ENCODE measurements around the gene PLEKHO2.

Gene PLEKHO2

GRCh38 chr15:64858021-64858575 is 16.4 kb downstream of the PLEKHO2 start:
- DNase-seq, result no peak

GRCh38 chr15:64859226-64859625 is 17.5 kb downstream of the PLEKHO2 start:
- no peak for DNase-seq

- no peak for DNase-seq
These were observed 19.6 kb downstream of the PLEKHO2 start for GRCh38 chr15:64861331-64861730.

- DNase-seq, result no peak
These were observed 20.2 kb downstream of the PLEKHO2 start for GRCh38 chr15:64861960-64862359.

- no peak for DNase-seq
These were observed 20.7 kb downstream of the PLEKHO2 start for GRCh38 chr15:64862408-64862807.

GRCh38 chr15:64864068-64864467 is 22.4 kb downstream of the PLEKHO2 start:
- DNase-seq, result no peak

- DNase-seq, result no peak
These were observed 23.6 kb downstream of the PLEKHO2 start for GRCh38 chr15:64865126-64865997.

GRCh38 chr15:64865998-64866520 is 24.3 kb downstream of the PLEKHO2 start:
- DNase-seq, result no peak

- no peak for DNase-seq
These were observed 27.8 kb downstream of the PLEKHO2 start for GRCh38 chr15:64869501-64869900.

- no peak for DNase-seq
These were observed 28.6 kb downstream of the PLEKHO2 start for GRCh38 chr15:64870353-64870752.

GRCh38 chr15:64875641-64876223 is 34.0 kb downstream of the PLEKHO2 start:
- DNase-seq, result peak; percentile 65

GRCh38 chr15:64877435-64877834 is 35.7 kb downstream of the PLEKHO2 start:
- DNase-seq, result no peak

GRCh38 chr15:64878705-64879104 is 37.0 kb downstream of the PLEKHO2 start:
- no peak for DNase-seq

GRCh38 chr15:64883100-64883581 is 41.4 kb downstream of the PLEKHO2 start:
- no peak for DNase-seq

- DNase-seq, result no peak
These were observed 42.3 kb downstream of the PLEKHO2 start for GRCh38 chr15:64883997-64884511.

GRCh38 chr15:64884679-64885078 is 43.0 kb downstream of the PLEKHO2 start:
- no peak for DNase-seq

GRCh38 chr15:64888336-64888735 is 46.6 kb downstream of the PLEKHO2 start:
- no peak for DNase-seq

GRCh38 chr15:64891561-64891960 is 49.8 kb downstream of the PLEKHO2 start:
- DNase-seq, result no peak

GRCh38 chr15:64892847-64893403 is 51.2 kb downstream of the PLEKHO2 start:
- no peak for DNase-seq

- DNase-seq, result peak; percentile 95
These were observed 52.0 kb downstream of the PLEKHO2 start for GRCh38 chr15:64893481-64894394.

GRCh38 chr15:64894395-64895056 is 52.8 kb downstream of the PLEKHO2 start:
- DNase-seq, result no peak

Measured in OCI-M1 (cell line).